GM19455 (cell line): ENCODE measurements around the gene ITGB5.

Source experiments
- ATAC-seq: cut with Tn5 transposase; IDR thresholded peaks from one replicate; pipeline ENCODE4 v1.9.1; 2021; ENCODE audit not compliant: unreplicated experiment

The ITGB5 gene

GRCh38 chr3:124867511-124867910 lies 19.7 kb downstream of the ITGB5 start:
- no peak for ATAC-seq

GRCh38 chr3:124862006-124862405 lies 25.2 kb downstream of the ITGB5 start:
- no peak for ATAC-seq

- no peak for ATAC-seq
Measured at GRCh38 chr3:124861041-124861440, 26.1 kb downstream of the ITGB5 start.

- no peak for ATAC-seq
Measured at GRCh38 chr3:124860599-124860998, 26.6 kb downstream of the ITGB5 start.

GRCh38 chr3:124859025-124859424 lies 28.1 kb downstream of the ITGB5 start:
- ATAC-seq = no peak

- ATAC-seq = no peak
Measured at GRCh38 chr3:124858275-124858674, 28.9 kb downstream of the ITGB5 start.

- no peak for ATAC-seq
Measured at GRCh38 chr3:124856677-124857076, 30.5 kb downstream of the ITGB5 start.

- no peak for ATAC-seq
Measured at GRCh38 chr3:124854009-124854408, 33.2 kb downstream of the ITGB5 start.

GRCh38 chr3:124853446-124853845 lies 33.7 kb downstream of the ITGB5 start:
- ATAC-seq = no peak

GRCh38 chr3:124851905-124852304 lies 35.3 kb downstream of the ITGB5 start:
- no peak for ATAC-seq

- no peak for ATAC-seq
Measured at GRCh38 chr3:124851136-124851535, 36.0 kb downstream of the ITGB5 start.

- no peak for ATAC-seq
Measured at GRCh38 chr3:124850633-124851032, 36.5 kb downstream of the ITGB5 start.

GRCh38 chr3:124850212-124850611 lies 37.0 kb downstream of the ITGB5 start:
- no peak for ATAC-seq

- no peak for ATAC-seq
Measured at GRCh38 chr3:124848300-124848699, 38.9 kb downstream of the ITGB5 start.

- ATAC-seq = no peak
Measured at GRCh38 chr3:124847863-124848262, 39.3 kb downstream of the ITGB5 start.

GRCh38 chr3:124847051-124847450 lies 40.1 kb downstream of the ITGB5 start:
- no peak for ATAC-seq

- ATAC-seq = no peak
Measured at GRCh38 chr3:124846189-124846588, 41.0 kb downstream of the ITGB5 start.

- no peak for ATAC-seq
Measured at GRCh38 chr3:124845406-124845805, 41.8 kb downstream of the ITGB5 start.

- no peak for ATAC-seq
Measured at GRCh38 chr3:124843506-124844177, 43.5 kb downstream of the ITGB5 start.

GRCh38 chr3:124843047-124843446 lies 44.1 kb downstream of the ITGB5 start:
- no peak for ATAC-seq

- ATAC-seq = no peak
Measured at GRCh38 chr3:124841517-124841916, 45.6 kb downstream of the ITGB5 start.

- no peak for ATAC-seq
Measured at GRCh38 chr3:124840331-124840730, 46.8 kb downstream of the ITGB5 start.

GRCh38 chr3:124839896-124840295 lies 47.3 kb downstream of the ITGB5 start:
- ATAC-seq = no peak
